Panc1 (cell line): Measurements from ENCODE around the gene PHC2. TPM values are rescaled to one million over a fixed set of nuclear protein-coding genes. Genes with fewer than 3 reads are reported as not detected.
"Not testable (repeated sequence)": the region's sequence is repeated elsewhere in the genome, so short reads cannot be mapped to it uniquely, and the experiment has no call there.

ENCODE experiments used
- ATAC-seq: fragments of 200-7000 bp; cut with Tn5 transposase; 2 replicates; pipeline ENCODE4 v1.9.1; 2020; ENCODE audit warnings: mild to moderate bottlenecking, moderate library complexity
- BruUV-seq: library from RNA; stranded (reverse); fragments of 400-500 nt; replicated peaks from 2 replicates; lab custom pipeline; 2021; lab: Mats Ljungman, UMichigan
- CTCF ChIA-PET: fragments of 300-600 bp; sonication (Branson Sonifier 250); formaldehyde crosslinking; loops from one replicate; lab custom pipeline; 2022; ENCODE audit warnings: antibody characterized with exemption; lab: Charles Lee
- POLR2A ChIA-PET: fragments of 300-600 bp; sonication (Branson Sonifier 250); formaldehyde crosslinking; loops from one replicate; lab custom pipeline; 2022; ENCODE audit warnings: antibody characterized with exemption; lab: Charles Lee
- DNase-seq: peaks from one replicate; pipeline ENCODE4 v3.0.0-alpha.2; 2010; ENCODE audit warnings: low read depth, low spot score
- H3K27ac ChIP-seq: 2 replicates; pipeline ENCODE4 v1.5.1; 2011; ENCODE audit warnings: mild to moderate bottlenecking, low read length, inconsistent platforms
- H3K27me3 ChIP-seq: fragments of 200-500 bp; sonication (Bioruptor generic); 2 replicates; pipeline ENCODE4 v1.6.0; 2014; ENCODE audit warnings: low read length, inconsistent platforms; ENCODE audit not compliant: control insufficient read depth, insufficient read depth
- H3K36me3 ChIP-seq: fragments of 200-500 bp; sonication (Bioruptor generic); 2 replicates; pipeline ENCODE4 v1.5.1; 2014; ENCODE audit warnings: inconsistent platforms, mild to moderate bottlenecking, low read length, moderate library complexity; ENCODE audit not compliant: control insufficient read depth, insufficient read depth
- H3K4me1 ChIP-seq: 2 replicates; pipeline ENCODE4 v1.5.1; 2011; ENCODE audit warnings: inconsistent platforms, mild to moderate bottlenecking, low read length, moderate library complexity; ENCODE audit not compliant: control insufficient read depth, insufficient read depth
- H3K4me3 ChIP-seq, 2 experiments: 2 replicates each; pipeline ENCODE4 v1.5.1; 2011 to 2012; ENCODE audit warnings: low read depth in 2 of 2, low read length in 2 of 2, mild to moderate bottlenecking in 2 of 2, inconsistent platforms in 1 of 2, moderate library complexity in 1 of 2
- H3K9me3 ChIP-seq: fragments of 200-500 bp; sonication (Bioruptor generic); 2 replicates; pipeline ENCODE4 v1.5.1; 2014; ENCODE audit warnings: low read depth, mild to moderate bottlenecking, inconsistent platforms, low read length, moderate library complexity; ENCODE audit not compliant: control insufficient read depth, insufficient read depth
- CTCF ChIP-seq: fragments of 450-650 bp; IDR thresholded peaks from 2 replicates; pipeline ENCODE4 v1.5.1; 2017; ENCODE audit warnings: mild to moderate bottlenecking
- POLR2AphosphoS5 ChIP-seq: IDR thresholded peaks from 2 replicates; pipeline ENCODE4 v1.6.1; 2012; ENCODE audit warnings: mild to moderate bottlenecking, low read depth, low read length, moderate library complexity
- REST ChIP-seq, 2 experiments: IDR thresholded peaks; 2 replicates each; pipeline ENCODE4 v1.6.1; 2011 to 2012; ENCODE audit warnings: low read depth in 2 of 2, control low read depth in 1 of 2, low read length in 1 of 2, mild to moderate bottlenecking in 1 of 2, moderate library complexity in 1 of 2; ENCODE audit not compliant: insufficient read depth in 1 of 2
- SIN3A ChIP-seq: IDR thresholded peaks from 2 replicates; pipeline ENCODE4 v1.6.1; 2012; ENCODE audit warnings: low read depth, mild to moderate bottlenecking, low read length, moderate library complexity, borderline replicate concordance; ENCODE audit not compliant: insufficient read depth
- TCF7L2 ChIP-seq: IDR thresholded peaks from 2 replicates; pipeline ENCODE4 v1.6.1; 2011; ENCODE audit warnings: mild to moderate bottlenecking, low read depth, low read length, inconsistent platforms
- in situ Hi-C: cut with HindIII; loops from 2 replicates; pipeline ENCODE4 v1.10.0; 2016; ENCODE audit warnings: low sequenced_read_pairs, low pct_unique_long_range_greater_than_20kb
- intact Hi-C: fragments of 100-400 bp; cut with micrococcal nuclease; formaldehyde crosslinking; loops from one replicate; pipeline ENCODE4 v1.10.0; 2022; ENCODE audit not compliant: unreplicated experiment
- total RNA-seq: library from RNA; stranded (reverse); gene quantifications from one replicate; pipeline ENCODE4 v1.2.1, GENCODE V29; 2021; ENCODE audit not compliant: unreplicated experiment

Gene PHC2
- total RNA-seq, 1 experiment from 2014 or later, result 122 TPM

- no peak overlapping the region for H3K27ac ChIP-seq
- TF ChIP-seq REST (IDR thresholded peaks at IDR 0.05; ENCODE audit: insufficient read depth in 1 of 2, low read depth in 2 of 2, low read length in 1 of 2) (no peak), CTCF (no peak), POLR2AphosphoS5 (no peak), TCF7L2 (no peak), SIN3A (no peak)
- in situ Hi-C loops, result no loop called here
Measured at GRCh38 chr1:33292726-33293340, 138.1 kb downstream of the PHC2 start.

GRCh38 chr1:33290615-33291014 lies 140.3 kb downstream of the PHC2 start:
- BruUV-seq, H3K27me3 ChIP-seq, CTCF ChIA-PET, H3K36me3 ChIP-seq, H3K27ac ChIP-seq, DNase-seq, ATAC-seq, H3K9me3 ChIP-seq, H3K4me1 ChIP-seq, H3K4me3 ChIP-seq, in situ Hi-C loops, POLR2A ChIA-PET: not testable (repeated sequence)
- intact Hi-C loops, result loop anchor here (10.0 kb wide), 1 partner anchor 76 kb away; no protein-coding TSS in a partner anchor

More at GRCh38 chr1:33292726-33293340, 138.1 kb downstream of the PHC2 start:
- DNase-seq, result no peak
- no peak for ATAC-seq
- ChIA-PET CTCF (interaction anchor here (0.6 kb wide), 1 partner anchor 74 kb away, joined by 3 read pairs; no protein-coding TSS in a partner anchor), POLR2A (no interaction called here)
- Histone ChIP-seq H3K4me1 (0 out of 2 replicates have a peak, but pooled peaks cover 3% of the 10 kb centered on the region), H3K4me3 (no peak overlapping the region), H3K9me3 (no peaks in the 10 kb centered on the region), H3K36me3 (no peaks in the 10 kb centered on the region), H3K27me3 (no peaks in the 10 kb centered on the region)
- intact Hi-C loops, result loop anchor here (10.0 kb wide), 1 partner anchor 78 kb away; no protein-coding TSS in a partner anchor
- no TSS peak for BruUV-seq

- Histone ChIP-seq H3K27me3 (no peaks in the 10 kb centered on the region), H3K36me3 (no peaks in the 10 kb centered on the region), H3K27ac (no peak overlapping the region), H3K4me1 (no peaks in the 10 kb centered on the region), H3K4me3 (no peak overlapping the region), H3K9me3 (no peaks in the 10 kb centered on the region)
- TF ChIP-seq POLR2AphosphoS5, result no peak
- TF ChIP-seq REST (IDR thresholded peaks at IDR 0.05; ENCODE audit: insufficient read depth in 1 of 2, low read depth in 2 of 2, low read length in 1 of 2), result no peak
- no peak for TF ChIP-seq SIN3A
- no peak for TF ChIP-seq TCF7L2
- no peak for TF ChIP-seq CTCF
- CTCF ChIA-PET, result no interaction called here
- DNase-seq (no peak), ATAC-seq (no peak)
- in situ Hi-C loops (no loop called here), intact Hi-C loops (loop anchor here (10.0 kb wide), 1 partner anchor 75 kb away; no protein-coding TSS in a partner anchor)
- no TSS peak for BruUV-seq
- POLR2A ChIA-PET, result no interaction called here
Measured at GRCh38 chr1:33289858-33290154, 141.1 kb downstream of the PHC2 start.
